Stimulated activated naive CD4-positive, alpha-beta T cell treated with Interleukin-2 at 50 U/mL for 16 hours (primary cell): ENCODE data around the gene RPP21.

Experiments used
- DNase-seq: peaks from one replicate; lab custom pipeline; 2025; lab: John Stamatoyannopoulos, UW

RPP21 gene

DNA sequence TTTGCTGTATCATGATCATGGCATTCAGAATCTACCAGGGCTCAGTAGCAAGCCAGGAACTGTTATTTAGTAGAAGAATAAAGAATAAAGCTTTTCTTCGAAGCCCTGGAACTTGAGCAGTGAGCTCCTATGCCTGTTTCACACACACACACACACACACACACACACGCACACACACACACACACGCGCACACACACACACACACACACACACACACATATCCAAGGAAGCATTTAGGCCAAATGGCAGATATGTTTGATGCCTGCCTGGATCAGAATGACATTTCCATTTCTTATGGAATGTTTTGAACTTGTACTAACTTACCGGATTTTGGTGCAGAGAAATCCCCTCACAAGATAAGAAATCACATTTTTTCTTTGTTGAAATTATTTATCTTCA lies 35.5 kb downstream of the RPP21 start:
- DNase-seq = no peak

GRCh38 chr6:30386166-30386565 lies 41.2 kb downstream of the RPP21 start:
- DNase-seq = no peak

GRCh38 chr6:30391240-30391639 lies 46.3 kb downstream of the RPP21 start:
- no peak for DNase-seq

DNA sequence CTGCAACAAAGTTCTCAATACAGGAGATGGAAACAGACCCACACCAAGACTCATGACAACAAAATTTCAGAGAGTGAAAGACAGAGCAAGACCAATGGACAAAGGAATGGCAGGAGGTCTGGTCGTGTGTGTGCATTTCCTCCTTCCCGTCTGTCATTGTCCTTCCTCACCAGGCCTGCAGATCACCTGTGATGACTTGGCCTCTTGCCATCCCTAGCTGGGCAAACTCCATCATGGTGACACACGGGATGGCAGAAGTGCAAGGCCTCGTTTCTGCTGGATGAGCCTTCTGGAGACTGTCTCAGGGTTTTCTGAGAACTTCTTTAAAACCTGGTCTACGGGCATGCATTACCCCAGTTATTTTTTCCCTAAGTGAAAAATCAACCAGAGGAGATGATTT lies 49.2 kb downstream of the RPP21 start:
- no peak for DNase-seq
